Choroid plexus epithelial cell (primary cell): ENCODE results near the gene SLC22A23.

Source experiments
- DNase-seq: peaks from one replicate; pipeline ENCODE4 v3.0.0-alpha.2; 2010; ENCODE audit warnings: low read depth
- H3K4me3 ChIP-seq: 2 replicates; pipeline ENCODE4 v1.5.1; 2011; ENCODE audit warnings: low read depth, mild to moderate bottlenecking, control low read depth, low read length, moderate library complexity
- TF ChIP-seq, protein P1 (sequence below): conservative IDR thresholded peaks from 2 replicates; pipeline ENCODE4 v1.5.1; 2011; ENCODE audit warnings: low read depth, mild to moderate bottlenecking, control low read depth, inconsistent platforms, low read length, moderate library complexity

The SLC22A23 gene

DNA sequence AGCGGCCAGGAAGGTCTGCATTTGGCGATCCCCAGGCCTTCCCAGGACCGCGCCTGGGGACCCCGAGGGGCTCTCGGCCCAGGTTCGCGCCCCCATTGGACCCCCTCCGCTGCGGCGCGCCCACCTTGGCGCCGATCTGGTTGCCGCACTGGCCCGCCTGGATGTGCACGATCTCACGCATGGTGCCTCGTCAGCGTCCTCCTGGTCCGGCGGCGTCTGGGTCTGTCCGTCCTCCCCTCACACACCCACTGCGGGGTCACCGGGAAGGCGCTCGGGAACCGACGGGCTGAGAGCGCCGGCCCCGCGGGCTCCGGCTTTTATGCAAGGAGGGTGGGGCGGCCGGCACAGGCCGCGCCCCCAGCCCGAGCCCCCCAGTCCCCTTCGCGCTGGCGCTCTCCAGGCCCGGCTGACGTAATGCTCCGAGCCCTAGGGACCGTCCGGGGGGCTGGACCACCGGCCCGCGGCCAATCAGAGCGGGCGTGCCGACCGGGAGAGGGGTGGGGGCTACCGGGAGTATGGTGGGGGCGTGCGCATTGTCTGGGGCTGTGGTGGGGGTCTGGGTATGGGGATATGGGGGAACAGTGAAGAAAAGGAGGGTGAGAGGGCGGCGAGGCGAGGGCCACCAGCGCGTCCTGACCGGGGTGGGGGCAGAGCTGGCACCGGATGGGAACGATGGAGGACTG lies 229.3 kb downstream of the SLC22A23 start, which contains the start of gene TUBB2B:
Gene TUBB2B (minus strand): TSS at position 291 of the 683 bp plus-strand sequence. CDS start 110 bp downstream, at position 181.
- TF ChIP-seq, protein P1, sequence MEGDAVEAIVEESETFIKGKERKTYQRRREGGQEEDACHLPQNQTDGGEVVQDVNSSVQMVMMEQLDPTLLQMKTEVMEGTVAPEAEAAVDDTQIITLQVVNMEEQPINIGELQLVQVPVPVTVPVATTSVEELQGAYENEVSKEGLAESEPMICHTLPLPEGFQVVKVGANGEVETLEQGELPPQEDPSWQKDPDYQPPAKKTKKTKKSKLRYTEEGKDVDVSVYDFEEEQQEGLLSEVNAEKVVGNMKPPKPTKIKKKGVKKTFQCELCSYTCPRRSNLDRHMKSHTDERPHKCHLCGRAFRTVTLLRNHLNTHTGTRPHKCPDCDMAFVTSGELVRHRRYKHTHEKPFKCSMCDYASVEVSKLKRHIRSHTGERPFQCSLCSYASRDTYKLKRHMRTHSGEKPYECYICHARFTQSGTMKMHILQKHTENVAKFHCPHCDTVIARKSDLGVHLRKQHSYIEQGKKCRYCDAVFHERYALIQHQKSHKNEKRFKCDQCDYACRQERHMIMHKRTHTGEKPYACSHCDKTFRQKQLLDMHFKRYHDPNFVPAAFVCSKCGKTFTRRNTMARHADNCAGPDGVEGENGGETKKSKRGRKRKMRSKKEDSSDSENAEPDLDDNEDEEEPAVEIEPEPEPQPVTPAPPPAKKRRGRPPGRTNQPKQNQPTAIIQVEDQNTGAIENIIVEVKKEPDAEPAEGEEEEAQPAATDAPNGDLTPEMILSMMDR, result no peak
- DNase-seq, result no peak
- H3K4me3 ChIP-seq, result peak within 1 kb of the TSS; percentile 43

DNA sequence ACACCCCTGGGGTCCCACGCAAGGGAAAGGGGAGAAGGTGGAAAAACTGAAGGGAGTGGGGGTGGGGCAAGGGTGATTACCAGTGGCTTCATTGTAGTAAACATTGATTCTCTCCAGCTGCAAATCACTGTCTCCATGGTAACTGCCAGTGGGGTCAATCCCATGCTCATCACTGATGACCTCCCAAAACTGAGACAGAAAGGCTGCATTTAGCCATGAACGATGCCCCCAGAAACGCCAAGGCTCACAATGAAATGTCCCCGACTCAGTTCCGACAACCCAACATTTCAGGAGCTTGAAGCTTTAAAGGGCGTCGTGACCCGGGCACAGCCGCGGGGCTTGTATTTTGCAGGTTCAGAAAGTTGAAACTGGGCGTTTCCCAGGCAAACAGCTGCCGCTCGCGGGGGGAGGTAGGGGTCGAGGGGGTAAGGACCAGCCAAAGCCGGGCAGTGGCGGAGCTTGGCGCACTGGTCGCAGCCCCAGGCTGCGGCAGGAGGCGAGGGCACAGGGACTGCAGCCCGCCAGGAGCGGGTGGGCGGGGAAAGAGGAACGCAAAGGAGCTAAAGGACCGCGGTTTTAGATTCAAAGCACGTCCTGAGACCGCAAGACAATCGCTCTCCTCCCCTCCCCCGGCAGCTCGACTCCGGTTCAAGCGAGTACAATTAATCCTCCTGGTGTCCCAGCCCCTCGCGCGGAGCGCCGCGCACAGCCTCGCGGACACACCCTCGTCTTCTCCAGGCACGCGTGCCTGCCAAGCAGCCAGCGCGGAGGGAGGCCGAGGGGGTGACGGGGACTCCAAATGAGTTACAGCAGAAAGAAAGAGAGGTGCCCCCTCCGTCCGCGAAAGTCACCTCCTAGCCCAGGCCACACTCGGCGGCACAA lies 230.1 kb downstream of the SLC22A23 start:
- no peak for DNase-seq
- TF ChIP-seq, protein P1, result no peak
- peak overlapping the region; percentile 43 for H3K4me3 ChIP-seq

DNA sequence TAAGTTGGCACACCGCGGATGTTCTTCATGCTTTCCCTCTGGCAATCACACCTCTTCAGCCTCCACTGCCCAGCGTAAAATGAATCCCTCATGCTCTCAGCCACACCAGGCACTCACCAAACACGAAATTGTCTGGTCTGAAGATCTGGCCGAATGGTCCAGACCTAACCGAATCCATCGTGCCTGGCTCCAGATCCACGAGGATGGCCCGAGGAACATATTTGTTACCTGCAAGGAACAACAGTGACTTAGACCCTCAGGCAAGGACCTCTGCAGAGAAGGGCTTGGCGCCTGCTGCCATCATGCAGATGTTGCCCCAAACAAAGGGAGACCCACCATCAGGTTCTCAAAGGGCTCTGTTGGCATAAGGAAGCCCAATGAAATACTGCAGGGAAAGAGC lies 230.8 kb downstream of the SLC22A23 start:
- H3K4me3 ChIP-seq, result no peak overlapping the region
- TF ChIP-seq, protein P1, result no peak
- DNase-seq, result no peak

DNA sequence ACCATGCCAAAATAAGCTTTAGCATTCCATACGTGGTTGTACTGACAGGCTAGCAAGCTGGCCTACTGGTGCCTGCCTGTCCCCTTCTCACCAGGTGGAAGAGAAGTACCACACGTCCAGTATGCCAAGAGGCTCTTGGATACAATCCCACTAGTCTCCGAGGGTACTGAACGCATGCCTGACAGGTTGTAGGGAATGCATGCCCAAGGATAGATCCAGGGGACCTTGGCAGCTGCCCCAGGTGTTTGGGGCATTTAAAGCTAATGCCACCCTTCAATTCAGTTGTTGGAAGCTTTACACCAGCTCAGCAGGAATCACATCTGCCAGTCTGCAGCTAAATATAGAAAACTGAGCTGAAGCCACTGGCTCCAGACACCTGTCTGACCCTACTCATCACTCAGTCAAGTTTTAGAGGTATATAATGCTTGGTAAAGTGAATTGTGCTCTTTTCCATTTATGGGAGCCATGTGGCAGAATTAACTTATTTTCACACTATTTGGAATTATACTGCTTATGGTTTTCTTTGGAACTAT lies 234.3 kb downstream of the SLC22A23 start:
- DNase-seq, result no peak
- TF ChIP-seq, protein P1, result no peak

DNA sequence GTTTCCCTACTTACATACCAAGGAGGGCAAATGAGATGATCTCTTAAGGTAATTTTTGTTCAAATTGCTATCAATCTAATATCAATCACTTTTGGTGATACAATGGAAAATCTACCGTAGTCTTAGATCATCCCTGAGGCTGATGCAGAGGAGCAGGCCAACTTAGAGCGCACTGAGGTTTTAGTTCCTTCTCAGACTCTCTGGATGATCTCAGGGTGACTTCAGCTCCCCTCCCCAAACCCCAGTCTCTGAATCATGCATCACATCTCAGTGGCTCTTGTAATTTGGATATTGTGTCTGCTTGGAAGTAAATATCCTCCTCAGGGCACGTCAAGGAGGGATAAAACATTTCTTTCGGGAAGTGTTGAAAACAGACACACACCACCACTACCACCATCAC lies 235.3 kb downstream of the SLC22A23 start:
- H3K4me3 ChIP-seq, result no peak overlapping the region
- TF ChIP-seq, protein P1, result no peak

More for the DNA sequence above, 234.3 kb downstream of the SLC22A23 start:
- H3K4me3 ChIP-seq, result no peak overlapping the region

DNA sequence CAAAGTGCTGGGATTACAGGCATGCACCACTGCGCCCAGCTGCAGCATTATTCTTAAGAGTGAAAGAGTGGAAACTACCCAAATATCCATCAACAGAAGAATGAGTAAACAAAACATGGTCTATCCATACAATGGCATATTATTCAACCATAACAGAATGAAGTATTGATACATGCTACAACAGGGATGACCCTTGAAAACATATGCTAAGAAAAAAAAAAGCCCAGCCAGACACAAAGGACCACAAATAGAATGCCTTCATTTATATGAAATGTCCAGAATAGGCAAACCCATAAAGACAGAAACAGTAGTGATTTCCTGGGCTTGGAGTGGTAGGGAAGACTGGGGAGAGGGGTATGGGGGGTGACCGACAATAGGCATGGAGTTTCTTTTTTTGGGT lies 236.5 kb downstream of the SLC22A23 start:
- TF ChIP-seq, protein P1, result no peak
- H3K4me3 ChIP-seq, result no peak overlapping the region
- no peak for DNase-seq

More for the DNA sequence above, 235.3 kb downstream of the SLC22A23 start:
- no peak for DNase-seq
